ENCODE results near the gene PLXNC1. TPM values are rescaled to one million over a fixed set of nuclear protein-coding genes. Genes with fewer than 3 reads are reported as not detected.

PLXNC1 gene
- total RNA-seq, 1 donor from 2014 or later: 4.9 TPM

DNA sequence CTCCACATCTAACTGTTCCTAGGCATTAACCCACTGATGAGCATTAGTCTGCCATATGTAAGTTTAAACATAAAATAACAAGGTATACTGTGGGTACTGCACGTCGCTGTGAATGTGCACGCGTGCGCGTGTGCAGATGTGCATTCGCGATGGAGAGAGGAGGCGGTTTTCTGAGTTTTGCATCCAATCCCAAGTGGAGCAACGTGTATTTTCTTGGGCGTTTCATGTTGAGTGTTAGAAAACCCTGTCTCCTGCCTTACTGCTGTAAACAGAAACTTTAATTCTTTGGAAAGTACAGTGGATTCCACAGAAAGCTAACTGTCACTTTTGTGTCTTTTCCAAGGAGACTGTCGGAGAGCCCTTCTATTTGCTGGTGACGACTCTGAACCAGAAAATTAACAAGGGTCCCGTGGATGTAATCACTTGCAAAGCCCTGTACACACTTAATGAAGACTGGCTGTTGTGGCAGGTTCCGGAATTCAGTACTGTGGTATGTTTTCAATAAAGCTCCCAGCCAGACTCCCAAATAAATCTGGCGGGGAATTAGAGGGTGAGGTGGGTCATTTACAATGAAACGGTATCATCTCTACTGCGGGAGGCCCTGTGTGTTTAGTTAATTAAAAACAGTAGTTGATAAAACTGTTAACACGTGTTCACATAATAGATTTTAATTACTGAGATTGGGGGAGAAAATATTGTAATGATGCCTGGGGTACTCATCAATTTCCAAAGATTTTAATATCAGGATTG lies 116.5 kb downstream of the PLXNC1 start:
- no peak for DNase-seq
- TF ChIP-seq CTCF (IDR thresholded peaks at IDR 0.05; ENCODE audit: partially characterized antibody, unreplicated experiment): no peak
- H3K4me3 Mint-ChIP-seq (ENCODE audit: unreplicated experiment): no peak overlapping the region
- H3K36me3 Mint-ChIP-seq (ENCODE audit: unreplicated experiment): no peaks in the 10 kb centered on the region
- no peak overlapping the region for H3K27ac Mint-ChIP-seq (ENCODE audit: unreplicated experiment)
- H3K4me1 Mint-ChIP-seq (ENCODE audit: low read depth, unreplicated experiment): no peaks in the 10 kb centered on the region
- H3K27me3 Mint-ChIP-seq (ENCODE audit: unreplicated experiment): no peaks in the 10 kb centered on the region
- no peaks in the 10 kb centered on the region for H3K9me3 Mint-ChIP-seq (ENCODE audit: unreplicated experiment)

DNA sequence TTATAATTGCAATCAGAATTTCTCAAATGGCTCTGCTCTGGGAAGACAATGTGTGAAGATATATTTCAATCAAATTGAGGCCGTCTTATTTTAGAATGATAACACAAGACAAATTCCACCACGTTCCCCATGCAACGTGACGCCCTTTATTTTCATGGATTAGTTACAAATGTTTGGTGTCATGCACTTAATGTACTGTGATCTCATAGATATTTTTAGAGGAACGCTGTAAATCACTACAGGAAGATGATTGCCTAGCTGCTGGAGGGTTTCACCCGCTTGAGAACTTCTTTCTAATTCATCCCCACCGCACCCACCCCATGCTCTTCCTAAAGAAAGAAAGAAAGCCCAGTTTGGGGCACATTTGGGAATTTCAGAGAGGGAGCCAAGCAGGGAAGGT lies 117.2 kb downstream of the PLXNC1 start:
- H3K27ac Mint-ChIP-seq (ENCODE audit: unreplicated experiment): no peak overlapping the region
- H3K4me1 Mint-ChIP-seq (ENCODE audit: low read depth, unreplicated experiment): no peaks in the 10 kb centered on the region
- no peak overlapping the region for H3K4me3 Mint-ChIP-seq (ENCODE audit: unreplicated experiment)
- no peaks in the 10 kb centered on the region for H3K36me3 Mint-ChIP-seq (ENCODE audit: unreplicated experiment)
- H3K27me3 Mint-ChIP-seq (ENCODE audit: unreplicated experiment): no peaks in the 10 kb centered on the region
- no peaks in the 10 kb centered on the region for H3K9me3 Mint-ChIP-seq (ENCODE audit: unreplicated experiment)
- no peak for DNase-seq
- TF ChIP-seq CTCF (IDR thresholded peaks at IDR 0.05; ENCODE audit: partially characterized antibody, unreplicated experiment): no peak

DNA sequence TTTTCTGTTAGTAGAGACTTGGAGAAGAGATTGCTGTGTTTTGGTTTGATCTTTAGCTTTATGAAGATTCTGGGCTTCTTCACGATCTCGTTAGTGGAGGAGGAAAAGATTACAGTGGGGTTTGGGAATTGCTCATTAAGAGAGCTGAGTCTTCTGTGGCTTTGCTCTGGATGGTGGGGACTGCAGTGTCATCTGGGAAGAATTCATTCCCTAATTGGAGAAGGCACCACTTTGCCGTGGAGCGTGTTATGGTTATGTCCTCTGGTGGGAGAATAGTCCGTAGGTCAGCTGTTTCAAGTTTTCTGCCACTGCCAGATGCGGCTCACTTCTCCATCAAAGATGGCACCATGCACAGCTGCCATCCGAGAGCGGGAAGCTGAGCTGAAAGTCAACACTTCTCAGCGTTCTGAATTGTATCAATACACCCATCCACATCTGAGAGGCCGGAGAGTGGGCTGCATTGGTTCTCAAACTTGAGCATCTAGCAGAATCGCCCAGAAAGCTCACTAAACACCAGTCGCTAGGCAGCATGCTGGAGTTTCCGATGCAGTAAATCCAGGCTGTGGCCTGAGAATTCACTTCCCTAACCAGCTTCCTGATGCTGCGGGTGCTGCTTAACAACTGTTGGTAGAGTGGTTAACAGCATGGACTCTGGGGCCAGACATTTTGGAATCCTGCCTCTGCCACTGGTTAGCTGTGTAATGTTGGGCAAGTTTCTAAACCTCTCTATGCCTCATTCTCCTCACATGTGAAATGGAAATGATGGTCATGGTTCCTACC lies 117.8 kb downstream of the PLXNC1 start:
- TF ChIP-seq CTCF (IDR thresholded peaks at IDR 0.05; ENCODE audit: partially characterized antibody, unreplicated experiment): no peak
- Mint-ChIP-seq H3K4me1 (ENCODE audit: low read depth, unreplicated experiment) (no peaks in the 10 kb centered on the region), H3K27me3 (ENCODE audit: unreplicated experiment) (no peaks in the 10 kb centered on the region), H3K36me3 (ENCODE audit: unreplicated experiment) (no peaks in the 10 kb centered on the region), H3K27ac (ENCODE audit: unreplicated experiment) (no peak overlapping the region), H3K4me3 (ENCODE audit: unreplicated experiment) (no peak overlapping the region), H3K9me3 (ENCODE audit: unreplicated experiment) (no peaks in the 10 kb centered on the region)
- no peak for DNase-seq

GRCh38 chr12:94266796-94267536 lies 118.6 kb downstream of the PLXNC1 start:
- no peak for DNase-seq
- no peaks in the 10 kb centered on the region for H3K36me3 Mint-ChIP-seq (ENCODE audit: unreplicated experiment)
- H3K4me3 Mint-ChIP-seq (ENCODE audit: unreplicated experiment): no peak overlapping the region
- H3K27ac Mint-ChIP-seq (ENCODE audit: unreplicated experiment): no peak overlapping the region
- H3K9me3 Mint-ChIP-seq (ENCODE audit: unreplicated experiment): no peaks in the 10 kb centered on the region
- TF ChIP-seq CTCF (IDR thresholded peaks at IDR 0.05; ENCODE audit: partially characterized antibody, unreplicated experiment): no peak
- no peaks in the 10 kb centered on the region for H3K27me3 Mint-ChIP-seq (ENCODE audit: unreplicated experiment)
- no peaks in the 10 kb centered on the region for H3K4me1 Mint-ChIP-seq (ENCODE audit: low read depth, unreplicated experiment)
